Occipital lobe (tissue), 2 donors: ENCODE measurements around the gene SBF1. TPM values are rescaled to one million over a fixed set of nuclear protein-coding genes. Genes with fewer than 3 reads are reported as not detected.

ENCODE experiments used
- DNase-seq: peaks from one replicate; lab custom pipeline; 2025; lab: John Stamatoyannopoulos, UW
- total RNA-seq: library from RNA; depleted of rRNA; stranded (reverse); fragments of >200 nt; gene quantifications from one replicate; pipeline ENCODE4 v1.2.3, GENCODE V29; 2014

The SBF1 gene
- total RNA-seq, 1 donor from 2014 or later: 97.0 TPM

DNA sequence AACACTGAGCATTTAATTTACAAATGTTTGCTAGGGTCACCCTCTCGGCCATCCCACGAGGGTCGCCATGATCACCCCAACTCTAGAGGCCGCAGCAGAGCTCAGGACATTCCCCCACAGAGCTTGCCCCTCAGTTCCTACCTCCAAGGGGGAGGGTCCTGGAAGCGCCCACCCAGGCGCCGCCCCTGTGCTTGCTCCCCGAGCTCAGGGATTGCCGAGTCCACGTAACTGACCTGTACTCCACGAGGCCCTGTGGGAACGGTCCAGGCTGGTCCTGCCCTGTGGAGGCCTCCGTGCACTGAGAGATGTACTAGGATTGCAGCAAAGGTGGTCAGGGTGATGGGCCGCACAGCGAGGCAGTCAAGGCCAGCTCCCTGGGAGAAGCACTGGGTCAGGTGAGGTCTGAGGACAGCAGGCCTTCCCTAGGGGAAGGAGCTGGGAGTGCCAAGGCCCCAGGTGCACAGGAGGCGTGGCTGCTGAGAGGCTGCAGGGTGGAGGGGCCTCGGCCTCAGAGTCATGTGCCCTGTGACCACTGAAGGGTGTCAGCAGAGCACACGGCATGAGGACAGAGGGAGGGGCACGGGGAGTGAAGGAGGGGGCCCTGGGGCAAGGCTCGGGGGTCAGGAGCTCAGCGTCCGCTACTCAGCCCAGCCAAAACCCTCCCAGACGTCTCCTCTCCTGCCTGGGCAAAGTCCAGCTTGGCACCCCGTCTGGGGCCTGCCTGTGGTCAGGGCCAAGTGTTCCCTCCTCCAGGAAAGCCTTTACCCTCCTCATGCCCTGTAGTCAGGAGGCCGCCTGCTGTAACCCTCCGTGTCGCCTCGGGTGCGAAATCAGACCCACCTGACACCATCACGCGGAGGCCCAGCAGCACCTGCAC, 9.4 kb upstream of the SBF1 start:
- DNase-seq: no peak

DNA sequence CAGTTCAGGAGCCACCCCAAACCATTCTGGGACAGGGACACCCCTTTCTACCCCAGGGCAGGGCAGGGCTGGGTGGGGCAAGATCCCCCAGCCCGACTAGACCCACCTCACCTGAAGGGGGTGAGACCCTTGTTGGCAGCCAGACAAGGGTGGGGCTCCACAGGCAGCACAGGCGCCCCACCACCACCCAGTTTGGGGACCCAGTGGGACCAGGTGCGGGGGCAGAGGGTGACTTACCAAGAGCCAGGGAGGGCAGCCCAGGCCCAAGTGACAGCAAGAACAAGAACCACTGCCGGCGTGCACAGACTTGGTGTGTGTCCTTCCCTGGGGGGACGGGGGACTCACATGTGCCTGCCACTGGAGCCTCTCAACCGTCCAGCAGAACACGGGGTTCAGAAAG, 8.7 kb upstream of the SBF1 start:
- DNase-seq: no peak

DNA sequence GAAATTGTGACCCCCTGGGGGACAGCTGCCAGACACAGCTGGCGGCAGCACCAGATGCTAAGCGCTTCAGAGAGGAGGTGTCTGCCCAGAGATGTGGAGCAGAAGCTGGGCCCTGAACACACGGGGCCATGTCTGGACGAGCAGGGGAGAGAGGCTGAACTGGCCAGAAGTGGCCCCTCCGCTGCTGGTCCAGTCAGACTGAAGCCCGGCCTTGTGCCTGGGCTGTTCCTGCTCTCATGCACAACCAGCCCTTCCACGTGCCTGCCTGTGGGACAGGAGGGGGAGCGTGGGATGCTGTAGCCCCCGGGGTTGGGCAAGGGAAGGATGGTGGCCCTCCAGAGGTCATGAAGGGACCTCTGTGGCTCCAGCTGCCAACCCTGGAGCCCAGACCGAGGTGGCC, 8.3 kb upstream of the SBF1 start:
- DNase-seq: no peak

DNA sequence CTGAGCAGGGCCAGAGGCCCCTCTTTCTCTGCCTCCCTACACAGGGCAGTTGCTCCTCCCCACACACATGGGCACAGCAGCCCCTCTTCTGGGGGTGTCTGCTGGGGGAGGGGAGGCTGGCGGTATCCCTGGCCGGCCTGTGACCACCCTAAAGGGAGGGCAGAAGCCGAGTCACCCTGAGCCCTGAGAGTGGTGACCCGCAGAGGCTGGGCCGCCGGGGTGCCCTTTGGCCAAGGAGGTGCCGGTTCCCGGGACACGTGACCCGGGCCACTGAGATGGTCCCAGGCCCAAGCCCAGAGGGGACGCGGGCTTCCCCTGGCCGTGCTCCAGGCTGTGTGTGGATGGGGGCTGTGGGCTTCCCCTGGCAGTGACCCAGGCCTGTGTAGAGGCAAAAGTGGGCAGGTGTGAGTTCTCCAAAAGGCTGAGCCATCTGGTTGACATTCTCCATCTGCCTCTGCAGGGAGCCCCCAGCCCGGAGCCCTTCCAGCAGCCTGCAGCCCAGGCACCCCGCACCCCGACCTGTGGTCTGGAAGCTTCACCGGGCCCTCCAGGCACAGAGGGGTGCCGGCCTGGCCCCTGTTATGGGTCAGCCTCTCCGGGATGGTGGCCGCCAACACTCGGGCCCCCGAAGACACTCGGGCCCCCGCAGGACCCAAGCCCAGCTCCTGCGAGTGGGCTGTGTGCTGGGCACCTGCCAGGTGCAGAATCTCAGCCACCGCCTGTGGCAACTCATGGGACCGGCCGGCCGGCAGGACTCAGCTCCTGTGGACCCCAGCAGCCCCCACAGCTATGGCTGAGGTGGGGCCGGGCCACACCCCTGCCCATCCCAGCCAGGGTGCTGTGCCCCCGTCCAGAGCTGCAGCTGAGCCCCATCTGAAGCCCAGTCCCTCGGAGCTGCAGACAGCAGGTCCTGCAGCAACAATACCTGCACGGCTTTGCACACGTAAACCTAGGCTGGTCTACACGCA, 7.6 kb upstream of the SBF1 start:
- no peak for DNase-seq

DNA sequence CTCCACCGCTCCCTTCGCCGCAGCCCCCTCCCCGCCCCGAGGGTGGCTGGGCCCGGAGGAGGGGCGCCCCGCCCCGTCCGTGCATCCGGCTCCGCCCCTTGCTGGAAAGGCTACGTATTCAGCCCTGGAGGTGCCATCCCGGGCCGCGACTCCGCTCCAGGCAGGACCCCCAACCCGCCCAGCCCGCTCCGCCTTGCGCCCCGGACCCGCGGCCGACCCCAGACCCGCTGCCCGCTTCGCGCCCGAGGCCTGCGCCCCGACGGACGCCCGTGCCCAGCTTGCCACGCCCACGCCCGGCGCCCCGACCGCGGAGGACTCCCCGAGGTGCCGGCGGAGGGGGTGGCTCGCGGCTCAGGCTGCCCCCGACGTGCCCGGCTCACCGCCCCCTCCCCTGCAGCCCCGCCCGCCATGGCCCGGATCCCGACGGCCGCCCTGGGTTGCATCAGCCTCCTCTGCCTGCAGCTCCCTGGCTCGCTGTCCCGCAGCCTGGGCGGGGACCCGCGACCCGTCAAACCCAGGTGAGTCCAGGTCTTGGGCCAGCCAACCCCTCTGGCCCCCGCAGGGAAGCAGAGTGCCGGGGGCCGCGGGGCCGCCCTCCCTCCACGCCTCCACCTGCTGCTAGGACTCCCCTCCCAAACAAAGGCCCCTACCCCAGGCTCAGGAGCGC, 6.7 kb upstream of the SBF1 start, which contains the start of gene ADM2:
ADM2 (plus strand) TSS at position 104 of the 667 bp plus-strand sequence; CDS start at position 409, 305 bp downstream.
- no peak for DNase-seq

DNA sequence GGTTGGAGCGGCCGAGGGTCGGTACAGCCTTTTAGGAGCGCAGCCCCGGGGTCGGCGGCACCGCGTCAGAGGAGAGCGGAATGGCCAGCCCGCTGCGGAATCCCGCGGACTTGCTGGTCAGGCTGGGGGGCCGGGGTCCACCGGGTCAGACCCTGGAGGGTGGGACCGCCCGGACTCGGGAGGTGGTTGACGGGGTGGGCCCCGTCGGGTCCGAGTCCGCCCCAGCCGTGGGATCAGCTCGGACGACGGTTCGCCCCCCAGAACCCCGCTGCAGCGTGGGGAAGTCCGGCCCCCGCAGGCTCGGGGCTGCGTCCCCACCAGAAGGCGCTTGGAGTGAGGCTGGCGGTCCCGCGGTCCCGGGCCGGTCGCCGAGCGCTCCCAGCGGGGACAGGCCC, 6.2 kb upstream of the SBF1 start:
- no peak for DNase-seq

DNA sequence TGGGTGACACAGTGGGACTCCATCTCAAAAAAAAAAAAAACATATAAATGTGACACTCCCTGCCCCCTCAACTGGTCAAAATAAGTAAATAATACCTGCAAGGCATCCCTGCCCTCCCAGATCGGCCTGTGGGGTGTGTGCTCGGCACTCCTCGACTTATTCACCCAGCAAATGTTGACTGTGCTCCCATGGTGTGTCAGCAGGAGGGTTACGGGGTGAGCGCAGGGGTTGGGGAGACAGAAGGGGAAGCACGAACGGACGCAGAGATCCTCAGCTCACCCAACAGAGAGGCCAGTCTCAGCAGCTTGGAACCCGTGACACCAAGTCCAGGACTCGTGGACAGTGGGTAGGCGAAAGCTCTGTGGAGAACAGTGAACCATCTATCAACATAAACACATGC, 4.9 kb upstream of the SBF1 start:
- no peak for DNase-seq

DNA sequence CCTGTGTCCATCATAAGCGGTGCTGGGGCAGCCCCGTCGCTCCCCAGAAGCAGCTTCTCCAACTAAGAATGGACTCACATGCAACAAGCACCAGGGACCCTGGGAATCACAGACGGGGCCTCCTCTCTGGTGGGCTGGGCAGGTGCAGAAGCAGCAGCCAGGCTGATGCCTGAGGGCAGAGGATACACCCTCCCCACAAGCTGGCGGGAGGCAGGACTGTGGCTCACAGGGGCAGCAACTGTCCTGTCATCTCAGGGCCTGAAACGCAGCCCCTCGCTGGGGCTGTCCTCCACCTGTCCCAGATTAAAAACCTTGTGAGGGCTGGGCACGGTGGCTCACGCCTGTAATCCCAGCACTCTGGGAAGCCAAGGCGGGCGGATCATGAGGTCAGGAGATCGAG, 3.1 kb upstream of the SBF1 start:
- DNase-seq: no peak

DNA sequence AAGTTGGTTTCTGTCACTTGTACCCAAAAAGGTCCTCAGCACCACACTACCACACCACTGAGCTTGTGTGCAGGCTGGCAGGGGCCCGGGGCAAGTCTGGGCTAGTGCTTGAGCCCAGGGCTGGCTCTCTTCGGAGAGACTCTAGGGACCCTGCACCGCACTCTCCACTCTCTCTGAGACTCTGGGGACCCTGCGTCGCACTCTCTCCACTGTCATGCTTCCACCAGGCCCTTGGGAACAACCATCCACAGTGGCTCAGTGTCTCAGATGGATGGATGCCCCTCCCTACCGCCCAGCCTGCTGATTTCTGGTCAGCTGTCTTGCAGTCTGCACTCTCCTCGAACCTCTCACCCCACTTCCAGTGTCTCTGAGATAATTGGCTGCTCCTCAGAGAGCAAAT, 2.0 kb upstream of the SBF1 start:
- no peak for DNase-seq

DNA sequence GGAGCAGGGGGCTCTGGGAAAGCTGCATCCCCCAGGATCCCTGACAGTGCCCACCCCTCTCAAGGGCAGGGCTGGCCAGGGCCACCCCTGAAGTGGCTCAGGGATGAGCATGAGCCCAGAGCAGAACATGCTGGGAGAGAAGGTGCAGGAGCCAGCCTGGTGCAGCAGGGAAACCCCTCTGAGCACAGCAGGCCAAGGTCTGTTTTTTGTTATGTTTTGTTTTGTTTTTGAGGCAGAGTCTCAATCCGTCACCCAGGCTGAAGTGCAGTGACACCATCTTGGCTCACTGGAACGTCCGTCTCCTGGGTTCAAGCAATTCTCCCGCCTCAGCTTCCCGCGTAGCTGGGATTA, 792 bp upstream of the SBF1 start:
- DNase-seq: no peak

DNA sequence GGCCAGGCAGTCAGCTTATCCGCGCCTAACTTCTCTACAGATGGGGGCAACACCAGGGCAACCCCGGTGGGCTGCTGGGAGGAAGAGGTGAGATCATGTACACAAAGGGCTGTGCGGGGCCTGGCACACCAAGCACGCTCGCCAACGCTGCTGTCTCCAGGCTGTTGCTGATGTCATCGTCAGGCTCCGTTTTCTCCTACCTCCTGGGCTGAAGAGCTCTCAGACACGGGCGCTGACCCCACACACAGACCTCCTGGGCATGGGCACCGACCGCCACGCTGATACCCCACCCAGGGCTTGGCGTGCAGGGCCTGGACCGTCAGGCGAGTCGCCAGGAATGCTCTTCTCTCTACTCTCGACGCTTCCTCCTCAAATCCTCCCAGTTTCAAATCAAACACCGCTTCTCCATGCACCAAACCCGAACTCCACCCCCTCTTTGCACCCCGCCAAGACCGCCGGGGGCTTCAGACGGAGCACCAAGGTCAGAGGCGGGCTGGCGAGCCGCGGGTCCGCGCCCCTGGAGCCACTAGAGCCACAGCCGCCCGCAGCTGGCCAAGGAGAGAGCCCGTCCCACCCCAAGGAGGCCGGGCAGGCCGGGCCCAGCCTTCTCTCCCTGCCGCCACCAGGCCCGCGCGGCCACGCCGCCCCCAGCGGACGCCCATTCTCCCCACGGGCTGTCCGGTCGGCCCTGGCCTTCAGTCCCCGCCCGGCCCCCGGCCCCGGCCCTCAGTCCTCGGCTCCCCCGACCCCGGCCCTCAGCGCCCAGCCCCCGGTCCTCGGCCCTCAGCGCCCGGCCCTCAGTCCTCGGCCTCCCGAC, 772 bp downstream of the SBF1 start:
- no peak for DNase-seq

DNA sequence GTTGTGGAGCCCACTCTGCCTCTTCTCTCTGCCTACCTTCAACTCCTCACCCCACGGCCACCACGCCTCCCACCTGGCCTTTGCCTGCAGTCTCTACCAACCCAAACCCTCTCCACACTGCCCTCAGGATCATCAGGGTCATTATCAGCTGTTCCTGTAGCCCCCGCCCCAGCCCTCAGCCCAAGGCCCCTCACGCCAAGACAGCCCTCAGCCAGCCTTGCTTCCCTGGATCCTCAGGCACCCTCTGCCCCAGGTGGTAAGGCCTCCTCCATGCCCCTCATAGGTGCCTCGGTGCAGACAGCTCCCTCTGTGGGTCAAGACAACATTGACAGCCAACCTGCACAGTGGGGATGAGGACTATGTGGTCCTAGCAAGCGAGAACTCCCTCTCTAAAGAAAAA, 1.7 kb downstream of the SBF1 start:
- no peak for DNase-seq

DNA sequence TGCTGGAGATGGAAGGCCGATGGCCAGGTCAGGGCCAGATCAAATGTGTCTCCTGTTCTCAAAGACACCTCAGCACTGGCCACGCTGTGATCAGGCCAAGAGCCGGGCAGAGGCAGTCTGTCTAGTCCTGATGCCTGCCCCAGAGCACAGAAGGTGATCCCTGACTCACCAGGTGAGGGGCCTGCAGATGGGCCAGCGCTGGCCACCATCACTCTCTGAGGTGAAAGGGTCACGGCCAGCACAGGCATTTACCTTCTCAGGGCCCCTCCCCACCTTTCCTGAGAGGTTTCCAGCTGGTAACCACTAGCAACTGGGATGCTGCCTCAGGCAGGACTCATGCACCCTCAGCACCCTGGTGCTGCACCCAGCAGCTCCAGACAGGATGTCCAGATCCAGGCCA, 2.9 kb downstream of the SBF1 start:
- DNase-seq: no peak

DNA sequence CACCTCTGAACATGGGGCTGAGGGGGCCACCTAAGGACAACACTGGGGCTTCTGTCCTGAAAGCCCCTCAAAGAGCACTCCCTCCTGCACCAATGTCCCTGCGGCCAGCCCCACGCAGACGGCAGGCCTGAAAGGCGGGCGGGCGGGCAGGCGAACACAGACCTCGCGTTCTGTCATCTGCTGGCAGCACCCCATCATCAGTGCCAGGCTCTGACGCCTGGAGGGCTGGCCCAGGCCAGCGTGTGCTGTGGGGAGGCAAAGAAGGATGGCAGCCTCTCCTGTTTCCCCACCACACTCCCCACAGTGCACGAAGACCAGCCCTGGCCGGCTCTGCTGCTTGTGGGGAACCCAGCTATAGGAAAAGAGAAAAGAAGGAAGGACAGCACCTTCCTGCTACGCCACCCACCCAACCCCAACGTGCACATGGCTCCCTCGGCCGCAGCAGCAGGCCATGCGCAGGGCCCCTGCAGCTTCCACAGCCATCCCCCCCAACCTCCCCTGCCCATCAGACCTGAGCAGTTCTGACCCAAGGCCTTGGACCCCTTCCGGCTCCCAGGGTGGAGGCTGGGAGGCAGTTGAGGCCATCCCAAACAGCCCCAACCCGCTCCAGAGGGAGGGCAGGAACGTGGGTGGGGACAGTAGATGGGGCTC, 3.5 kb downstream of the SBF1 start:
- DNase-seq: peak; percentile 21

DNA sequence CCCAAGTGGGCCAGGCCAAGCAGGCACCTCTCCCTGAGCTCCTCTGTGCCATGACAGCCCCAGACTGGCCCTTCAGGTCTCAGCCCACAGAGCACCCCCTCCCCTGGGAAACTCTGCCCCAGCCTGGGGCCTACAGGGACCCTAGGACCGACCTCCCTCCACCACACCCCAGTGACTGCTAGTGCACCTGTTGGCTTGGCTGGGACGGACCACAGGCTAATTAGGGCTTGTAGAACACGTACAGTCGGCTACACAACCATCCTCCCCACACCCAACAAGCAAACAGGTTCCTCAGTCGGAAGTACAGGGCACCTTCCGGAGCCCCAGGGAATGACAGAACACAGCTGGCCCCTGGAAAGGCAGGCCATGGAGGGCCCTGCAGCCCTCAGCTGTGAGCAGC, 4.3 kb downstream of the SBF1 start:
- no peak for DNase-seq

DNA sequence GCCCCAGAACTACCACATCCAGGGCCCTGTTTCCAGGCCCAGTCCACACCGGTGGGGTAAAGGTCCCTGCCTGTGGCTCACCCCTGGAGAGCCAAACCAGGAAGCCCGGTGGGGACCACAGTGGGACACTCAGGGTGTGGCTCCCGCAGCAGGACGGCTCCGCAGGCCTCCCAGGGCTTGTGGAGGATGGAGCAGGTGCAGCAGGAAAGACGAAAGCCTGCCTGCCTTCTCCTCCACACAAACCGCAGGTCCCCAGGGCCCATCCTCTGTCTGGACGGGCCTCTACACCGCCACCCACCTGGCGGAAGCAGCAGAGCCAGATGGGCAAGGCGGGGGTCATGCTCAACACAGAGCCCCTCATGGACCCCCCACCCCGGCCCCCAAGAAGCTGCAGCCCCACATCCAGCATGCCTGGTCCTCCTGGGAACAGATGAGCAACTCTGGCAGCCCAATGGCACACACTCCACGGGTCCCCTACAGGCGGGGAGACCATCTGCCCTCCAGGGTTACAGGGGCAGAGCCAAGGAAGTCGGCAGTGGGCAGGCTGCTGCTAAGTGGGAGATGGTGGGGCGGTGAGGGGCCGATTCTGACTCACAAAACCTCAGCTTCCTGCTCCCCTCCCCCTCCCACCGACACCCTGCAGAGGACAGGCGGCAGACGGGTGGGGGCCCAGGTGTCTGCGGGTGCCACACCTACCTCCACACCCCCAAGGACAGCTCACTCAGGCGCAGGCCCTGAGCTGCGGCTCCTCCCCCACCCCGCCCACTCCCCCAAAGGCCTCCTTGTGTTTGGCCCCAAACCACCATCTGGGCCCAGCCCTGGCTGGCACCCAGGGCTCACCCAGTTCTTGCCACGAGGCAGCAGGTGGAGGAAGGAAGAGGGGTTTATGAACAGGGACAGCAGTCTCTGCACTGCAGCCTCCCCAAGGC, 5.2 kb downstream of the SBF1 start:
- DNase-seq: no peak

DNA sequence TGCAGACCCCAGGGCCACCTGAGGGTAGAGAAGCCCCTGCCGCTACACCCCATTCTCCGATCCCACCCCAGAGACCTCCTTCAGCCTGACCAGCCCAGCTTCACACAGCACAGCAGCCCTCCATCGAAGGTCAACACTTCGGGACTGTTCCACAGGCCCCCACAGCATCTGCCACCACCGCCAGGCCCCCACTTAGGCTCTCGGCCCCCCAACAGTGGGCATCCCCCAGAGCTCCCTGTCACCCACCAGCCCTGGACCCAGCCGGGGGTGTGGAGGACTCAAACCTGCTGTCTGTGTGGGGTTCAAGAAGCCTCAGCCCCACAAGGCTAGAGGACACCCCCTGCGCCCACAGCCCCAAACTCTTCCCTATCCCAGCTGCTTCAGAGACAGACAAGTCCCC, 6.2 kb downstream of the SBF1 start:
- no peak for DNase-seq

DNA sequence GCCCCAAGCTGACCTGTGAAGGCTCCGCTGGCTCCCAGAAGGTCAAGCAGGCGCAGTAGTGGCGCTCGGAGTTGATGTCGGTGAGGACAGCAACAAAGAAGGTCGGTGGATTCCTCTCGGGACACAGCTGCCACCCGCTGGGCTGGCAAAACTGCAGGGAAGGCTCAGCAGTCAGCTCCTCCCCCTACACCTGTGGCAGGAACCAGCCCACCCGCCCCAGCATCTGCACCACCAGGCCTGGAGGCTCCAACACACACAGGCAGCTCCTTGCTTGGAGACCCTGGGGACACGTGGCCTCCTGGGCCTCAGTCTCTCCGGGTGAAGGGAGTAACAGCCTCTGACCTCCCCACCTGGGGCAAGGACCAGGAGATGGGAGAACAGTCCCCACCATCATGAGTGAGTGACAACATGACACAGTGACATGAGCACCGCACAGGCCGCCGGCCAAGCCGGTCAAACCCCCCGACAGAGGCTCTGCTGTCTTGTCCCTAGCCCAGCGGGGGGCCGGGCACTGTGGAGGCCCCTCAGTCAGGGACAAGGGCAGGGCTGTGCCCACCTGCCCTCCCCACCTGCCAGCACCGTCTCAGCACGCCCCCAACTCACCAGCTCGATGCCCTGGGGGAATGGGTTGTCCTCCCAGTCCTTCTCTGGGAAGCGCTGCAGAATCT, 6.9 kb downstream of the SBF1 start:
- no peak for DNase-seq

DNA sequence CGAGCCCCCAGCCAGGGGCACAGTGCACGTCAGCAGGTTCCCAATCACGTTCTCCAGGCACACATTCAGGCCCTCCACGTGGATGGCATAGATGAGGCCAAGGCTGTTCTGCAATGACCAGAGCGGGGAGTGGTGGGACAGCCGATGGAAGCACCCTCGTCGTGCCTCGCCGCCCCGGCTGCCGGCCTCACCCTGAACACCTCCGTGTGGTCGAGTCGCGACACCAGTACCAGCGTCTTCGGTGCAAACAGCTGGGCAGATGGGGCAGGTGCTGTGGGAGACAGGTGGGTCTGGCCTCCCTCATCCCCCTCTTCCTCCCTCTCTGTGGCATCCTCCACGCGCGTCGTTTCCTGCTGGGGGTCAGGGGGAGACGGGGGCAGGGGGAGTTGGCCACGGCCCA, 7.5 kb downstream of the SBF1 start:
- no peak for DNase-seq
